GM23338 (cell line): ENCODE measurements around the gene MYDGF. TPM values are rescaled to one million over a fixed set of nuclear protein-coding genes. Genes with fewer than 3 reads are reported as not detected.

Experiments
- ATAC-seq: fragments of 200-7000 bp; cut with Tn5 transposase; 3 replicates; pipeline ENCODE4 v1.9.1; 2020
- DNase-seq: peaks from one replicate; pipeline ENCODE4 v3.0.0-alpha.2; 2015; ENCODE audit warnings: low spot score
- H2AFZ ChIP-seq: fragments of 200-600 bp; sonication (generic); 2 replicates; pipeline ENCODE4 v1.8.0; 2016; ENCODE audit warnings: antibody characterized with exemption, mild to moderate bottlenecking, moderate library complexity
- H3F3A ChIP-seq: fragments of 200-600 bp; sonication (generic); replicated peaks from 2 replicates; pipeline ENCODE4 v1.8.0; 2017; ENCODE audit warnings: antibody characterized with exemption, mixed run types, low read depth
- H3K27ac ChIP-seq: fragments of 200-600 bp; sonication (generic); 2 replicates; pipeline ENCODE4 v1.6.1; 2016; ENCODE audit warnings: low read depth
- H3K27me3 ChIP-seq: fragments of 200-600 bp; sonication (generic); 2 replicates; pipeline ENCODE4 v1.8.0; 2016; ENCODE audit warnings: mild to moderate bottlenecking, mixed run types, moderate library complexity; ENCODE audit not compliant: insufficient read depth
- H3K36me3 ChIP-seq: fragments of 200-600 bp; sonication (generic); 2 replicates; pipeline ENCODE4 v1.8.0; 2016; ENCODE audit warnings: mild to moderate bottlenecking; ENCODE audit not compliant: insufficient read depth
- H3K4me1 ChIP-seq: fragments of 200-600 bp; sonication (generic); 2 replicates; pipeline ENCODE4 v1.8.0; 2016; ENCODE audit warnings: mild to moderate bottlenecking, moderate library complexity; ENCODE audit not compliant: insufficient read depth
- H3K4me2 ChIP-seq: fragments of 200-600 bp; sonication (generic); 2 replicates; pipeline ENCODE4 v1.7.1; 2017; ENCODE audit warnings: mixed run types
- H3K4me3 ChIP-seq: fragments of 200-600 bp; sonication (generic); 2 replicates; pipeline ENCODE4 v1.6.1; 2016; ENCODE audit warnings: mixed run types
- H3K79me2 ChIP-seq: fragments of 200-600 bp; sonication (generic); replicated peaks from 2 replicates; pipeline ENCODE4 v1.8.0; 2017; ENCODE audit warnings: mild to moderate bottlenecking; ENCODE audit not compliant: insufficient read depth
- H3K9me2 ChIP-seq: fragments of 200-600 bp; sonication (generic); 2 replicates; pipeline ENCODE4 v1.8.0; 2017; ENCODE audit not compliant: insufficient read depth
- H4K20me1 ChIP-seq: fragments of 200-600 bp; sonication (generic); replicated peaks from 2 replicates; pipeline ENCODE4 v1.8.0; 2017; ENCODE audit warnings: mild to moderate bottlenecking; ENCODE audit not compliant: insufficient read depth
- H3K27ac Mint-ChIP-seq: 2 replicates; pipeline ENCODE4 v1.8.0; 2020; ENCODE audit warnings: inconsistent platforms, mild to moderate bottlenecking, moderate library complexity, mixed read lengths
- H3K27me3 Mint-ChIP-seq: 3 replicates; pipeline ENCODE4 v1.8.0; 2022; ENCODE audit warnings: low read depth, mild to moderate bottlenecking, moderate library complexity, mixed read lengths, inconsistent platforms; ENCODE audit not compliant: insufficient read depth, poor library complexity
- H3K36me3 Mint-ChIP-seq: 3 replicates; pipeline ENCODE4 v1.8.0; 2021; ENCODE audit warnings: low read depth, mild to moderate bottlenecking, inconsistent platforms, moderate library complexity, mixed read lengths
- H3K4me1 Mint-ChIP-seq: 3 replicates; pipeline ENCODE4 v1.8.0; 2020; ENCODE audit warnings: mild to moderate bottlenecking, inconsistent platforms, mixed read lengths
- H3K4me3 Mint-ChIP-seq: 3 replicates; pipeline ENCODE4 v1.8.0; 2021; ENCODE audit warnings: moderate library complexity, mild to moderate bottlenecking, inconsistent platforms, mixed read lengths
- H3K9me3 Mint-ChIP-seq: 3 replicates; pipeline ENCODE4 v1.8.0; 2020; ENCODE audit warnings: moderate library complexity, mild to moderate bottlenecking, inconsistent platforms, mixed read lengths
- EZH2 ChIP-seq: fragments of 200-600 bp; sonication (generic); IDR thresholded peaks from one replicate; pipeline ENCODE4 v1.8.0; 2017; ENCODE audit warnings: antibody characterized with exemption, mild to moderate bottlenecking, low read depth; ENCODE audit not compliant: unreplicated experiment
- JUNB ChIP-seq: IDR thresholded peaks from one replicate; pipeline ENCODE4 v1.6.1; 2016; ENCODE audit warnings: antibody characterized with exemption; ENCODE audit not compliant: unreplicated experiment
- NANOG ChIP-seq: IDR thresholded peaks from 2 replicates; pipeline ENCODE4 v1.6.1; 2016; ENCODE audit warnings: antibody characterized with exemption, borderline replicate concordance
- POLR2AphosphoS5 ChIP-seq: IDR thresholded peaks from 2 replicates; pipeline ENCODE4 v1.6.1; 2016; ENCODE audit warnings: antibody characterized with exemption, low read depth
- STAT1 ChIP-seq: IDR thresholded peaks from one replicate; pipeline ENCODE4 v1.6.1; 2016; ENCODE audit warnings: antibody characterized with exemption; ENCODE audit not compliant: unreplicated experiment
- polyA plus RNA-seq: library from polyadenylated mRNA; unstranded; fragments of >200 nt; fragmentation: Nextera tagmentation; extraction: Ambion mirVana; gene quantifications from 2 replicates; pipeline ENCODE4 v1.2.1, GENCODE V29; 2016
- total RNA-seq: library from RNA; depleted of rRNA; stranded (reverse); fragments of >200 nt; shearing (Covaris generic); gene quantifications from 2 replicates; pipeline ENCODE4 v1.2.3, GENCODE V29; 2014
- TF ChIP-seq, protein P1 (sequence below): IDR thresholded peaks from one replicate; pipeline ENCODE4 v1.6.1; 2018; ENCODE audit warnings: antibody characterized with exemption; ENCODE audit not compliant: unreplicated experiment
- TF ChIP-seq, protein P2 (sequence below), 2 experiments: fragments of 200-600 bp in 1 of 2; sonication (generic) in 1 of 2; conservative IDR thresholded peaks; 2 replicates each; pipeline versions ENCODE4 v1.5.1 to v1.6.1; 2016 to 2017; ENCODE audit warnings: antibody characterized with exemption in 2 of 2, low read depth in 2 of 2, mild to moderate bottlenecking in 2 of 2, moderate library complexity in 1 of 2
- TF ChIP-seq, protein P3 (sequence below): IDR thresholded peaks from 2 replicates; pipeline ENCODE4 v1.6.1; 2016; ENCODE audit warnings: antibody characterized with exemption
- TF ChIP-seq, protein P4 (sequence below): fragments of 250-450 bp; sonication (Bioruptor Pico); IDR thresholded peaks from 2 replicates; pipeline ENCODE4 v1.5.0; 2020; ENCODE audit warnings: mild to moderate bottlenecking, moderate library complexity

The MYDGF gene
- total and polyA plus RNA-seq, 2 experiments from 2014 or later, result 42.3 to 99.5 TPM

DNA sequence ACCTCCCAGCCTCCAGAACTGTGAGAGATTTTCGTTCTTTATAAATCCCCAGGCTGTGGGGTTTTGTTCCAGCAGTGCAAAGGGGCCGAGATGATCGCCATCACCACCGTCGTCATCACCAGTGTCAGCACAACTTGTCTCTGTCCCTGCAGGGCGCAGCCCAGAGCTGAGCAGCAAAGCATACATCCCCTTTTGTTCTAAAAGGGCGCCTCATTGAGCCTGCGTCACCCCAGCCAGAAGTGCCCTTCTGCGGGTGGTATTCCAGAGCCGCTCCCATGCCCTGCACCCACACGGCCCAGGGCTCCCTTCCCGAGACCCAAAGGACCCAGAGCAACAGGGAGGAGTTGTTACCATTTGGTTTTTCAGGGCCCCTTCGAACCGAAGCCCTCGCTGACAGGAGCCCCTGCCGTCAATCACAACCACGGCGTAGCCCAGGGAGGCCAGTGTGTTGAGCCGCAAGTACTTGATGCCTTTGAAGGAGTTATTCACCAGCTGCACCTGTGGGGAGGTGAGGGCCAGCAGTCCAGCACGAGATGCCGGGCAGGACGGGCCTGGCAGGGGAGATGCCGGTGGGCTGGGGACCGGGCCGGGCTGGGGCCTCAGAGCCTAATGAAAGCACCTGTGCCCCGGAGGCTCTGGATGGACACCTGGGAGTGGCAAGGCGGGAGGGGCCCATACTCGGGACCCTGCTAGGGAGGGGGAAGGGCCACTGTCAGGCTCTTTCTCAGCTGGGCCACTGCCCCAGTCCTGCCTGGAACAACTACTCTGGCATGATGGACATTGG, 14.4 kb upstream of the MYDGF start:
- DNase-seq (no peak), ATAC-seq (no peak)
- H4K20me1 ChIP-seq, result no peaks in the 10 kb centered on the region
- TF ChIP-seq, protein P1, sequence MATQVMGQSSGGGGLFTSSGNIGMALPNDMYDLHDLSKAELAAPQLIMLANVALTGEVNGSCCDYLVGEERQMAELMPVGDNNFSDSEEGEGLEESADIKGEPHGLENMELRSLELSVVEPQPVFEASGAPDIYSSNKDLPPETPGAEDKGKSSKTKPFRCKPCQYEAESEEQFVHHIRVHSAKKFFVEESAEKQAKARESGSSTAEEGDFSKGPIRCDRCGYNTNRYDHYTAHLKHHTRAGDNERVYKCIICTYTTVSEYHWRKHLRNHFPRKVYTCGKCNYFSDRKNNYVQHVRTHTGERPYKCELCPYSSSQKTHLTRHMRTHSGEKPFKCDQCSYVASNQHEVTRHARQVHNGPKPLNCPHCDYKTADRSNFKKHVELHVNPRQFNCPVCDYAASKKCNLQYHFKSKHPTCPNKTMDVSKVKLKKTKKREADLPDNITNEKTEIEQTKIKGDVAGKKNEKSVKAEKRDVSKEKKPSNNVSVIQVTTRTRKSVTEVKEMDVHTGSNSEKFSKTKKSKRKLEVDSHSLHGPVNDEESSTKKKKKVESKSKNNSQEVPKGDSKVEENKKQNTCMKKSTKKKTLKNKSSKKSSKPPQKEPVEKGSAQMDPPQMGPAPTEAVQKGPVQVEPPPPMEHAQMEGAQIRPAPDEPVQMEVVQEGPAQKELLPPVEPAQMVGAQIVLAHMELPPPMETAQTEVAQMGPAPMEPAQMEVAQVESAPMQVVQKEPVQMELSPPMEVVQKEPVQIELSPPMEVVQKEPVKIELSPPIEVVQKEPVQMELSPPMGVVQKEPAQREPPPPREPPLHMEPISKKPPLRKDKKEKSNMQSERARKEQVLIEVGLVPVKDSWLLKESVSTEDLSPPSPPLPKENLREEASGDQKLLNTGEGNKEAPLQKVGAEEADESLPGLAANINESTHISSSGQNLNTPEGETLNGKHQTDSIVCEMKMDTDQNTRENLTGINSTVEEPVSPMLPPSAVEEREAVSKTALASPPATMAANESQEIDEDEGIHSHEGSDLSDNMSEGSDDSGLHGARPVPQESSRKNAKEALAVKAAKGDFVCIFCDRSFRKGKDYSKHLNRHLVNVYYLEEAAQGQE, result no peak
- no peak for TF ChIP-seq NANOG
- TF ChIP-seq STAT1, result no peak
- no peak for TF ChIP-seq JUNB
- TF ChIP-seq EZH2, result no peak
- TF ChIP-seq POLR2AphosphoS5, result no peak
- TF ChIP-seq, protein P2, sequence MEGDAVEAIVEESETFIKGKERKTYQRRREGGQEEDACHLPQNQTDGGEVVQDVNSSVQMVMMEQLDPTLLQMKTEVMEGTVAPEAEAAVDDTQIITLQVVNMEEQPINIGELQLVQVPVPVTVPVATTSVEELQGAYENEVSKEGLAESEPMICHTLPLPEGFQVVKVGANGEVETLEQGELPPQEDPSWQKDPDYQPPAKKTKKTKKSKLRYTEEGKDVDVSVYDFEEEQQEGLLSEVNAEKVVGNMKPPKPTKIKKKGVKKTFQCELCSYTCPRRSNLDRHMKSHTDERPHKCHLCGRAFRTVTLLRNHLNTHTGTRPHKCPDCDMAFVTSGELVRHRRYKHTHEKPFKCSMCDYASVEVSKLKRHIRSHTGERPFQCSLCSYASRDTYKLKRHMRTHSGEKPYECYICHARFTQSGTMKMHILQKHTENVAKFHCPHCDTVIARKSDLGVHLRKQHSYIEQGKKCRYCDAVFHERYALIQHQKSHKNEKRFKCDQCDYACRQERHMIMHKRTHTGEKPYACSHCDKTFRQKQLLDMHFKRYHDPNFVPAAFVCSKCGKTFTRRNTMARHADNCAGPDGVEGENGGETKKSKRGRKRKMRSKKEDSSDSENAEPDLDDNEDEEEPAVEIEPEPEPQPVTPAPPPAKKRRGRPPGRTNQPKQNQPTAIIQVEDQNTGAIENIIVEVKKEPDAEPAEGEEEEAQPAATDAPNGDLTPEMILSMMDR (conservative IDR thresholded peaks at IDR 0.05; ENCODE audit: low read depth in 2 of 2), result no peak
- TF ChIP-seq, protein P3, sequence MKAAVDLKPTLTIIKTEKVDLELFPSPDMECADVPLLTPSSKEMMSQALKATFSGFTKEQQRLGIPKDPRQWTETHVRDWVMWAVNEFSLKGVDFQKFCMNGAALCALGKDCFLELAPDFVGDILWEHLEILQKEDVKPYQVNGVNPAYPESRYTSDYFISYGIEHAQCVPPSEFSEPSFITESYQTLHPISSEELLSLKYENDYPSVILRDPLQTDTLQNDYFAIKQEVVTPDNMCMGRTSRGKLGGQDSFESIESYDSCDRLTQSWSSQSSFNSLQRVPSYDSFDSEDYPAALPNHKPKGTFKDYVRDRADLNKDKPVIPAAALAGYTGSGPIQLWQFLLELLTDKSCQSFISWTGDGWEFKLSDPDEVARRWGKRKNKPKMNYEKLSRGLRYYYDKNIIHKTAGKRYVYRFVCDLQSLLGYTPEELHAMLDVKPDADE, result no peak
- TF ChIP-seq, protein P4, sequence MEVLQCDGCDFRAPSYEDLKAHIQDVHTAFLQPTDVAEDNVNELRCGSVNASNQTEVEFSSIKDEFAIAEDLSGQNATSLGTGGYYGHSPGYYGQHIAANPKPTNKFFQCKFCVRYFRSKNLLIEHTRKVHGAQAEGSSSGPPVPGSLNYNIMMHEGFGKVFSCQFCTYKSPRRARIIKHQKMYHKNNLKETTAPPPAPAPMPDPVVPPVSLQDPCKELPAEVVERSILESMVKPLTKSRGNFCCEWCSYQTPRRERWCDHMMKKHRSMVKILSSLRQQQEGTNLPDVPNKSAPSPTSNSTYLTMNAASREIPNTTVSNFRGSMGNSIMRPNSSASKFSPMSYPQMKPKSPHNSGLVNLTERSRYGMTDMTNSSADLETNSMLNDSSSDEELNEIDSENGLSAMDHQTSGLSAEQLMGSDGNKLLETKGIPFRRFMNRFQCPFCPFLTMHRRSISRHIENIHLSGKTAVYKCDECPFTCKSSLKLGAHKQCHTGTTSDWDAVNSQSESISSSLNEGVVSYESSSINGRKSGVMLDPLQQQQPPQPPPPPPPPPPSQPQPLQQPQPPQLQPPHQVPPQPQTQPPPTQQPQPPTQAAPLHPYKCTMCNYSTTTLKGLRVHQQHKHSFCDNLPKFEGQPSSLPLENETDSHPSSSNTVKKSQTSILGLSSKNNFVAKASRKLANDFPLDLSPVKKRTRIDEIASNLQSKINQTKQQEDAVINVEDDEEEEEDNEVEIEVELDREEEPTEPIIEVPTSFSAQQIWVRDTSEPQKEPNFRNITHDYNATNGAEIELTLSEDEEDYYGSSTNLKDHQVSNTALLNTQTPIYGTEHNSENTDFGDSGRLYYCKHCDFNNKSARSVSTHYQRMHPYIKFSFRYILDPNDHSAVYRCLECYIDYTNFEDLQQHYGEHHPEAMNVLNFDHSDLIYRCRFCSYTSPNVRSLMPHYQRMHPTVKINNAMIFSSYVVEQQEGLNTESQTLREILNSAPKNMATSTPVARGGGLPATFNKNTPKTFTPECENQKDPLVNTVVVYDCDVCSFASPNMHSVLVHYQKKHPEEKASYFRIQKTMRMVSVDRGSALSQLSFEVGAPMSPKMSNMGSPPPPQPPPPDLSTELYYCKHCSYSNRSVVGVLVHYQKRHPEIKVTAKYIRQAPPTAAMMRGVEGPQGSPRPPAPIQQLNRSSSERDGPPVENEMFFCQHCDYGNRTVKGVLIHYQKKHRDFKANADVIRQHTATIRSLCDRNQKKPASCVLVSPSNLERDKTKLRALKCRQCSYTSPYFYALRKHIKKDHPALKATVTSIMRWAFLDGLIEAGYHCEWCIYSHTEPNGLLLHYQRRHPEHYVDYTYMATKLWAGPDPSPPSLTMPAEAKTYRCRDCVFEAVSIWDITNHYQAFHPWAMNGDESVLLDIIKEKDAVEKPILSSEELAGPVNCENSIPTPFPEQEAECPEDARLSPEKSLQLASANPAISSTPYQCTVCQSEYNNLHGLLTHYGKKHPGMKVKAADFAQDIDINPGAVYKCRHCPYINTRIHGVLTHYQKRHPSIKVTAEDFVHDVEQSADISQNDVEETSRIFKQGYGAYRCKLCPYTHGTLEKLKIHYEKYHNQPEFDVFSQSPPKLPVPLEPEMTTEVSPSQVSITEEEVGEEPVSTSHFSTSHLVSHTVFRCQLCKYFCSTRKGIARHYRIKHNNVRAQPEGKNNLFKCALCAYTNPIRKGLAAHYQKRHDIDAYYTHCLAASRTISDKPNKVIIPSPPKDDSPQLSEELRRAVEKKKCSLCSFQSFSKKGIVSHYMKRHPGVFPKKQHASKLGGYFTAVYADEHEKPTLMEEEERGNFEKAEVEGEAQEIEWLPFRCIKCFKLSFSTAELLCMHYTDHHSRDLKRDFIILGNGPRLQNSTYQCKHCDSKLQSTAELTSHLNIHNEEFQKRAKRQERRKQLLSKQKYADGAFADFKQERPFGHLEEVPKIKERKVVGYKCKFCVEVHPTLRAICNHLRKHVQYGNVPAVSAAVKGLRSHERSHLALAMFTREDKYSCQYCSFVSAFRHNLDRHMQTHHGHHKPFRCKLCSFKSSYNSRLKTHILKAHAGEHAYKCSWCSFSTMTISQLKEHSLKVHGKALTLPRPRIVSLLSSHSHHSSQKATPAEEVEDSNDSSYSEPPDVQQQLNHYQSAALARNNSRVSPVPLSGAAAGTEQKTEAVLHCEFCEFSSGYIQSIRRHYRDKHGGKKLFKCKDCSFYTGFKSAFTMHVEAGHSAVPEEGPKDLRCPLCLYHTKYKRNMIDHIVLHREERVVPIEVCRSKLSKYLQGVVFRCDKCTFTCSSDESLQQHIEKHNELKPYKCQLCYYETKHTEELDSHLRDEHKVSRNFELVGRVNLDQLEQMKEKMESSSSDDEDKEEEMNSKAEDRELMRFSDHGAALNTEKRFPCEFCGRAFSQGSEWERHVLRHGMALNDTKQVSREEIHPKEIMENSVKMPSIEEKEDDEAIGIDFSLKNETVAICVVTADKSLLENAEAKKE (CRISPR knock-in tag), result no peak
- H3K36me3 Mint-ChIP-seq, result peaks cover 16% of the 10 kb centered on the region
- H3K4me2 ChIP-seq, result no peak overlapping the region
- no peak overlapping the region for H3K27ac Mint-ChIP-seq
- no peak overlapping the region for H3K4me3 ChIP-seq
- H3K4me3 Mint-ChIP-seq, result no peak overlapping the region
- H3K27me3 ChIP-seq, result no peaks in the 10 kb centered on the region
- H3K79me2 ChIP-seq, result no peaks in the 10 kb centered on the region
- no peaks in the 10 kb centered on the region for H3K9me3 Mint-ChIP-seq
- no peaks in the 10 kb centered on the region for H3K4me1 Mint-ChIP-seq
- no peak overlapping the region for H3K27ac ChIP-seq
- H3K4me1 ChIP-seq, result no peaks in the 10 kb centered on the region
- H3K9me2 ChIP-seq, result no peaks in the 10 kb centered on the region
- H3K27me3 Mint-ChIP-seq, result peaks cover 3% of the 10 kb centered on the region
- H3K36me3 ChIP-seq, result peaks cover 3% of the 10 kb centered on the region; the same call in 1 of the 2 replicates
- no peak overlapping the region for H2AFZ ChIP-seq
- H3F3A ChIP-seq, result no peaks in the 10 kb centered on the region
